HG03139 (cell line): ENCODE results near the gene CHMP6.
"Not testable (repeated sequence)": the region's sequence is repeated elsewhere in the genome, so short reads cannot be mapped to it uniquely, and the experiment has no call there.

Experiments
- ATAC-seq: cut with Tn5 transposase; IDR thresholded peaks from one replicate; pipeline ENCODE4 v1.9.1; 2021; ENCODE audit not compliant: unreplicated experiment

Gene CHMP6

GRCh38 chr17:81011951-81012350 is 20.3 kb downstream of the CHMP6 start:
- no peak for ATAC-seq

- no peak for ATAC-seq
Observed at GRCh38 chr17:81012574-81013447, 21.2 kb downstream of the CHMP6 start.

- ATAC-seq: no peak
Observed at GRCh38 chr17:81013642-81014041, 22.0 kb downstream of the CHMP6 start.

- no peak for ATAC-seq
Observed at GRCh38 chr17:81015136-81015535, 23.5 kb downstream of the CHMP6 start.

- no peak for ATAC-seq
Observed at GRCh38 chr17:81016575-81016974, 24.9 kb downstream of the CHMP6 start.

GRCh38 chr17:81017330-81017729 is 25.7 kb downstream of the CHMP6 start:
- ATAC-seq: not testable (repeated sequence)

- ATAC-seq: no peak
Observed at GRCh38 chr17:81018044-81018802, 26.6 kb downstream of the CHMP6 start.

GRCh38 chr17:81019563-81020442 is 28.2 kb downstream of the CHMP6 start:
- ATAC-seq: no peak

- no peak for ATAC-seq
Observed at GRCh38 chr17:81020443-81020766, 28.8 kb downstream of the CHMP6 start.

- ATAC-seq: no peak
Observed at GRCh38 chr17:81020767-81021497, 29.3 kb downstream of the CHMP6 start.

- no peak for ATAC-seq
Observed at GRCh38 chr17:81021531-81022343, 30.1 kb downstream of the CHMP6 start.

GRCh38 chr17:81022344-81022676 is 30.7 kb downstream of the CHMP6 start:
- no peak for ATAC-seq

- no peak for ATAC-seq
Observed at GRCh38 chr17:81025065-81025740, 33.6 kb downstream of the CHMP6 start.

GRCh38 chr17:81025741-81026129 is 34.1 kb downstream of the CHMP6 start:
- ATAC-seq: no peak

- no peak for ATAC-seq
Observed at GRCh38 chr17:81026266-81027036, 34.8 kb downstream of the CHMP6 start.

GRCh38 chr17:81027038-81027437 is 35.4 kb downstream of the CHMP6 start:
- ATAC-seq: no peak

- no peak for ATAC-seq
Observed at GRCh38 chr17:81027591-81028505, 36.2 kb downstream of the CHMP6 start.

- ATAC-seq: no peak
Observed at GRCh38 chr17:81028506-81028858, 36.8 kb downstream of the CHMP6 start.
